C1 segment of cervical spinal cord (tissue), 14 donors: ENCODE measurements around the gene MYZAP.

Experiments used
- DNase-seq, 14 donors: peaks; one replicate each; lab custom pipeline; 2025; lab: John Stamatoyannopoulos, UW

MYZAP gene

GRCh38 chr15:57591822-57592367 lies at the start of gene MYZAP:
MYZAP (plus strand) TSS chr15:57591904; CDS start chr15:57592035, 131 bp downstream.
- peak in 3 of 14 donors; percentile 5 to 55 (median 16) for DNase-seq

GRCh38 chr15:57542505-57542817 lies 49.2 kb upstream of the MYZAP start:
- DNase-seq: no peak

GRCh38 chr15:57544848-57545480 lies 46.7 kb upstream of the MYZAP start:
- no peak for DNase-seq

- no peak for DNase-seq
These were observed 45.7 kb upstream of the MYZAP start for GRCh38 chr15:57545995-57546394.

GRCh38 chr15:57547243-57547755 lies 44.4 kb upstream of the MYZAP start:
- no peak for DNase-seq

- no peak for DNase-seq
These were observed 43.4 kb upstream of the MYZAP start for GRCh38 chr15:57548351-57548750.

- no peak for DNase-seq
These were observed 42.9 kb upstream of the MYZAP start for GRCh38 chr15:57548835-57549234.

- no peak for DNase-seq
These were observed 41.8 kb upstream of the MYZAP start for GRCh38 chr15:57549935-57550334.

- DNase-seq: peak in 8 of 14 donors; percentile 11 to 49 (median 36)
These were observed 41.1 kb upstream of the MYZAP start for GRCh38 chr15:57550640-57551039.

GRCh38 chr15:57551715-57552677 lies 39.7 kb upstream of the MYZAP start:
- no peak for DNase-seq

GRCh38 chr15:57552678-57553334 lies 38.9 kb upstream of the MYZAP start:
- no peak for DNase-seq

GRCh38 chr15:57553526-57553925 lies 38.2 kb upstream of the MYZAP start:
- no peak for DNase-seq

- DNase-seq: peak in 3 of 14 donors; percentile 27 to 45 (median 41)
These were observed 37.5 kb upstream of the MYZAP start for GRCh38 chr15:57554063-57554811.

- DNase-seq: peak in 1 of 14 donors; percentile 45
These were observed 36.9 kb upstream of the MYZAP start for GRCh38 chr15:57554812-57555179.

- no peak for DNase-seq
These were observed 36.4 kb upstream of the MYZAP start for GRCh38 chr15:57555270-57555669.

GRCh38 chr15:57556040-57556439 lies 35.7 kb upstream of the MYZAP start:
- DNase-seq: no peak

GRCh38 chr15:57557267-57557666 lies 34.4 kb upstream of the MYZAP start:
- no peak for DNase-seq

- no peak for DNase-seq
These were observed 33.9 kb upstream of the MYZAP start for GRCh38 chr15:57557810-57558209.

- peak in 7 of 14 donors; percentile 8 to 50 (median 18) for DNase-seq
These were observed 31.8 kb upstream of the MYZAP start for GRCh38 chr15:57559875-57560274.

GRCh38 chr15:57561041-57561711 lies 30.5 kb upstream of the MYZAP start:
- DNase-seq: peak in 12 of 14 donors; percentile 10 to 77 (median 42)
